Kidney epithelial cell (primary cell): ENCODE measurements around the gene IFIT5. TPM values are rescaled to one million over a fixed set of nuclear protein-coding genes. Genes with fewer than 3 reads are reported as not detected.

ENCODE experiments used
- DNase-seq: peaks from one replicate; pipeline ENCODE4 v3.0.0-alpha.2; 2010; ENCODE audit warnings: low read depth
- H3K27me3 ChIP-seq: 2 replicates; pipeline ENCODE4 v1.6.0; 2011; ENCODE audit warnings: low read length; ENCODE audit not compliant: control insufficient read depth, insufficient read depth
- H3K36me3 ChIP-seq: 2 replicates; pipeline ENCODE4 v1.5.1; 2011; ENCODE audit warnings: low read length; ENCODE audit not compliant: control insufficient read depth, insufficient read depth
- H3K4me3 ChIP-seq: 2 replicates; pipeline ENCODE4 v1.5.1; 2011; ENCODE audit warnings: low read depth, mild to moderate bottlenecking, control low read depth, low read length
- total RNA-seq: library from RNA; depleted of rRNA; stranded (reverse); fragments of >200 nt; gene quantifications from 2 replicates; pipeline ENCODE4 v1.2.3, GENCODE V29; 2015
- TF ChIP-seq, protein P1 (sequence below): IDR thresholded peaks from 2 replicates; pipeline ENCODE4 v1.5.1; 2011; ENCODE audit warnings: mild to moderate bottlenecking, moderate library complexity, low read length, control low read depth, inconsistent platforms; ENCODE audit not compliant: insufficient read depth, poor library complexity, severe bottlenecking

IFIT5 gene
- total RNA-seq, 1 donor from 2014 or later = 28.8 TPM

GRCh38 chr10:89458291-89458690 lies 43.9 kb downstream of the IFIT5 start:
- DNase-seq = no peak
- Histone ChIP-seq H3K27me3 (no peaks in the 10 kb centered on the region), H3K36me3 (no peaks in the 10 kb centered on the region), H3K4me3 (no peak overlapping the region)
- TF ChIP-seq, protein P1, sequence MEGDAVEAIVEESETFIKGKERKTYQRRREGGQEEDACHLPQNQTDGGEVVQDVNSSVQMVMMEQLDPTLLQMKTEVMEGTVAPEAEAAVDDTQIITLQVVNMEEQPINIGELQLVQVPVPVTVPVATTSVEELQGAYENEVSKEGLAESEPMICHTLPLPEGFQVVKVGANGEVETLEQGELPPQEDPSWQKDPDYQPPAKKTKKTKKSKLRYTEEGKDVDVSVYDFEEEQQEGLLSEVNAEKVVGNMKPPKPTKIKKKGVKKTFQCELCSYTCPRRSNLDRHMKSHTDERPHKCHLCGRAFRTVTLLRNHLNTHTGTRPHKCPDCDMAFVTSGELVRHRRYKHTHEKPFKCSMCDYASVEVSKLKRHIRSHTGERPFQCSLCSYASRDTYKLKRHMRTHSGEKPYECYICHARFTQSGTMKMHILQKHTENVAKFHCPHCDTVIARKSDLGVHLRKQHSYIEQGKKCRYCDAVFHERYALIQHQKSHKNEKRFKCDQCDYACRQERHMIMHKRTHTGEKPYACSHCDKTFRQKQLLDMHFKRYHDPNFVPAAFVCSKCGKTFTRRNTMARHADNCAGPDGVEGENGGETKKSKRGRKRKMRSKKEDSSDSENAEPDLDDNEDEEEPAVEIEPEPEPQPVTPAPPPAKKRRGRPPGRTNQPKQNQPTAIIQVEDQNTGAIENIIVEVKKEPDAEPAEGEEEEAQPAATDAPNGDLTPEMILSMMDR = no peak

GRCh38 chr10:89458784-89459183 lies 44.4 kb downstream of the IFIT5 start:
- H3K36me3 ChIP-seq = no peaks in the 10 kb centered on the region
- DNase-seq = no peak

GRCh38 chr10:89463846-89464537 lies 49.6 kb downstream of the IFIT5 start:
- TF ChIP-seq, protein P1 = no peak
- Histone ChIP-seq H3K27me3 (no peaks in the 10 kb centered on the region), H3K4me3 (no peak overlapping the region), H3K36me3 (no peaks in the 10 kb centered on the region)
- DNase-seq = no peak

More at GRCh38 chr10:89458784-89459183, 44.4 kb downstream of the IFIT5 start:
- TF ChIP-seq, protein P1 = no peak
- Histone ChIP-seq H3K27me3 (no peaks in the 10 kb centered on the region), H3K4me3 (no peak overlapping the region)

GRCh38 chr10:89465196-89465595 lies 50.8 kb downstream of the IFIT5 start:
- Histone ChIP-seq H3K36me3 (no peaks in the 10 kb centered on the region), H3K4me3 (no peak overlapping the region), H3K27me3 (no peaks in the 10 kb centered on the region)
- TF ChIP-seq, protein P1 = no peak
- no peak for DNase-seq

DNA sequence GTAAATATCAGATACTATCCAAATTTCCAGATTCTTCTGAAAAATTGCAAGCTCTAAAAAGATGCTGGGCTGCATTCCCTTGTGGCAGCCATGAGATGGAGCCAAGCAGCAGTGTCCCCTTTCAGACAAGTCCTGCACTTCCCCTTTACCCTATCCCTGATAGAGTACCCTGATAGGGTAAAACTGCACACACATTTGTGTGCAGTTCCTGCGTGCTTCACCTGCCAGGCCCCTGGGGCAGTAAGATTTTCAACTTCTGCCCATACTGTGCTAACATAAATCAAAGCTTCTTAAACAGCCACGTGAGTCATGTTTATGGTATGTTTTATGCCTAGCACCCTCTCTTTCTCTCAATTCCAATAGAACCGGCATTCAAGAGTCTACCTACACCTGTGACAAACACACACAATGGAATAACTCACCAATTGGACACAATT lies 52.2 kb downstream of the IFIT5 start:
- TF ChIP-seq, protein P1 = peak; percentile 57
- Histone ChIP-seq H3K36me3 (no peaks in the 10 kb centered on the region), H3K4me3 (no peak overlapping the region), H3K27me3 (no peaks in the 10 kb centered on the region)
- DNase-seq = peak; percentile 70
